Retina (tissue), 1 donor: ENCODE data around the gene GPN2.

Experiments
- DNase-seq: peaks from one replicate; pipeline ENCODE4 v3.0.0-alpha.2; 2016

Gene GPN2

DNA sequence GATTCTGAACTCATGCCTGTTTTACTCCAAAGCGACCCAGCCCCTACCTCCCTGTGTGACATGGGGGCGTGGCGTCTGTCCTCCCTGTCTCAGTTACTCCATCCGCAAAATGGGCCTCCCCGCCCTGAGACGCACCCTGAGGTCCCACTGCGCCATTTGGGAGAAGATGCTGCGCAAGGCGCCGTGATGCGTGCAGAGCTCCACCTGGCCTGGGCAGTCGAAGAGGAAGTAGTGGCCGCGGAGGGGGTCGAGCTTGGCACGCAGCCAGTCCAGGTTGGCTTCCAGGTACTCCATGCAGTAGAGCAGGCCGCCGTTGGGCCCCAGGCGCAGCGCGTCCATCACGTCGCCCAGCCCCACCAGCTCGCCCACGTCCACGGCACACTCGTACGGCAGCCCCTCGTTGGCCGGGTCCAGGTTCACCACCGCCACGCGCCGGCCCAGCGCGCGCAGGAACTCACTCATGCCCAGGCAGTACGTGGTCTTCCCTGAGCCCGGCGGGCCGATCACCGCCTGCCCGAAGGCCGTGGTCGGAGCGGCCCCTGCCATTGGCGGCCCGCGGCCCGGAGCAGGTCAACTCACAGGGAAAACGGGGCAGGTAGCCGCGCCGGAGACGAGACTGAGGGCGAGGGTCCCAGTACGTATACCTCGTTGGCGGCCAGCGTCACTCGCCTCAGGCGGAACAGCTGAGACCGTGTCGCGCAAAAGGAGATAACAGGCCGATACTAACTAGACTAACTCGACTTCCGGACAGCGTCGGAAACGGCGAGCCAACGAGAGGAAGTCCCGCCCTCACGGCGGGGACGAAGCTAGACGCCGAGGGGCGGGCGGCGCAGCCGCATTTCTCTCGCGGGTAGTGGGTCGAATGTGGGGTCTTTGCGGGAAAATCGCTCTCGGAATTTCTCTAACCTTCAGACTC is at the start of gene GPN2:
Gene GPN2 (minus strand): TSS at position 733 of the 916 bp plus-strand sequence. CDS start 187 bp downstream, at position 546.
- DNase-seq = peak; percentile 93

DNA sequence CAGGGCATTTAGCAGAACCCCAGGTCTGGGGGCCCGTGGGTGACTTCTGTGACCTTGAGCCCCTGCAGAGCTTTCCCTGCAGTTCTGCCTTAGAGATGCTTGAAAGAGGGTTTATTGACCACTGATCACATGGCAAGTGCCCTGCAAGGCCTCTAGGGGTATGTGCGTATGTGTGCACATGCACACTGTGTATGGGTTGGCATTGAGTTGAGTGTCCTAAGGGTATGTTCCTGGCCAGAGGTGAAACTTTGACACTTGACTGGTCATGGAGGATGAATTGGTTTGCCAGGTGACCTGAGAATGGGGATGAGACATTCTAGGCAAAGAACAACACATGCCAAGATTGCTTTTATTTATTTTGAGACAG is 48.6 kb upstream of the GPN2 start:
- no peak for DNase-seq

DNA sequence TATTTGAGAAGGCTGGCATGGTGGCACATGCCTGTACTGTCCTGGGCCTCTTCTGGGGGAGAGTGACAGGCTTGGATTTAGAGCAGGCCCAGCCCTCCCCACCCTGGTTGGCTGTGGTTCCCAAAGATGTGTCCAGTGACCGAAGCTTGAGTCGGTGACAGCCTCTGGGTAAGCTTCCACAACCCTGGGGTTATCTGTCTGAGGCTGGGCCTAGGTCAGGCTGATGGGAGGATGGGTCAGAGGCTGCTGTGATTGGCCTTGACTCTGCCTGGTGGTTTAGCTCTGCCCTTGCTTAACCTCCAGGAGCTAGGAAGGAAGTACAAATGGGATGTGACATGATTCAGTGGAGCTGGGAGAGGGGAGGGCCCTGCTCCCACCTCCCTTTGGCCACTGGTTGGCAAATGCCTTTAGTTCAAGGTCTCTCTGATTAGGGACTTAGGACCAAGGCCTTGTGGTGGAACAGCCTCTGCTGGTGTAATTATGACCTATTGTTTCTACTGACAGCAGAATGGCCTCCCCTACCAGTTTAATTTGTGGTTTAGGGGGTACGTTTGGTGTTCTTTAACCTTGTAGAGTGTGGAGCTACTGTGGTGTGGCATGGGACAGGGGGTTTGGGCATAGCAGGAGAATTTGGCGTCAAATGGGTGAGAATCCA is 48.0 kb upstream of the GPN2 start:
- DNase-seq = no peak

DNA sequence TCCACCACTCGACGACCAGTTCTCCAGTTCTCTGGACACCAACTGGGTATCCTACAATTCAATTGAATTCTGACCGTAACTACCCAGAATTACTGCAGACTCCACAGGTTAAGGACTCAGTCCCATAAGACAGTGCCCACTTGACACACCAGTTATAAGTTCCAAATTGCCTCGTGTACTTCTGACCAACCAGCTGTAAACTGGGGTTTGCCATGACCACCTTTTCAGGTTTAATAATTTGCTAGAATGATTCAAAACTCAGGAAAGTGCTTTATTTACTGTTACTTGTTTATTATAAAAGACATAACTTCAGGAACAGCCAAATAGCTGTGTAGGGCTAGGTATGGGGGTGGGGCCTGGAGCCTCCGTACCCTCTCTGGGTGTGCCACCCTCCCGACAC is 46.7 kb upstream of the GPN2 start:
- no peak for DNase-seq

DNA sequence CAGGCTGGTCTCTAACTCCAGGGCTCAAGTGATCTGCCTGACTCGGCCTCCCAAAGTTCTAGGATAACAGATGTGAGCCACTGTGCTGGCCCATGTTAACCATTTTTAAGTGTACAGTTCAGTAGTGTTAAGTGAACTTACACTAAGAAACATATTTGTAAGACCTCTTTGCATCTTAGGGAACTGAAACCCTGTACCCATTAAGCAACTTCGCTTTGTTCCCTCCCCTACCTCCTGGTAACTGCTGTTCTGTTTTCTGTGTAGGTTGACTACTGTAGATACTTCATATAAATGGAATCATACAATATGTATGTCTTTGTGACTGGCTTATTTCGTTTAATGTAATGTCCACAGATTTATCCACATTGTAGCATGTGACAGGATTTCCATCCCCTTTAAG is 42.4 kb upstream of the GPN2 start:
- DNase-seq = no peak

DNA sequence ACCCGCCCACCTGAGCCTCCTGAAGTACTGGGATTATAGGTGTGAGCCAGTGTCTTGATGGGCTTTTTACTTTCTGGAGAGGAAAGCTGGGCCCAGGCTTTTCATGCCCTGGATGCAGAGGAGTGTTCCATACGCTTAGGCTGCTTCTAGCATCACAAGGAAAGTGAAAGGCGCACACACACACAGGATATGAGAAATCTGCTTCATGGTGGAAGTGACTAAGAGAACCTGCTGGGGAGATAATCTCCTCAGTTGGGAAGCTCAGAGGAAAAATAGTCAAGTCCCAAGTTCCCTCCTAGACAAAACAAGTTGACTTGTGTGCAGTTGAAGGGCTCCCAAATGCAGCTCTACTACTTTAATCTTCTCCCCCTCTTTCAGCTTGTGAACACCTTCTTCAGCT is 33.6 kb upstream of the GPN2 start:
- DNase-seq = no peak

DNA sequence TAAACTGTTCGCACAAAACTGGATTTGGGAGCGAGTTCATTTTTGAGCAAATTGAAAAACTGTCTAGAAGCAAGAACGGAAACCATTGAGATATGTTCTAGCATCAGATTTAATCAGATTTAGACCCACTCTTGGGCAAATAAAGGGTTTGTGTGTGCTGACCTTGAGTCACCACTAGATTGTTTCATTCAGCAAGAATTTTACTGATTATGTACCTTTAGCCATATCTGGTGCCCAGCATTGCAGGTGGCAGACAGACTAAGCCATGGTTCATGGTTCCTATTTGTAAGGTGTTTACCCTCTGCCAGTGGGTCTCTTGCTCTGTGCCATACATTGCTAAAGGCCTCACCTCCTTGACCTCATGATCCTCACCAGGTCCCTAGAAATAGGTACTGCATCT is 32.8 kb upstream of the GPN2 start:
- DNase-seq = no peak

DNA sequence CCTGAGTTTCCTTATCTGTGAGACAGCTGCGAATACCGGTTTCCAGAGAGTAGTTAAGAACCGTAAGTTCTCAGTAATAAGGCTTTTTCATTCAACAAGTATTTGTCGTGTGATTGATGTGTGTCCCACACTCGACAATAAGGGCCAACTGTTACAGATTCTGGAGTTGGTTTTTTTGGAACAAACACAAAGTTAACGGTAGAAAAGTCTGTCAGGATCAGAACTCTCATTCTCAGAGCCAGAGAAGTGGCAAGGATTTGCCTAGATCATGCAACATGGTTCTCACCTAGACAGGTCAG is 32.3 kb upstream of the GPN2 start:
- DNase-seq = no peak

DNA sequence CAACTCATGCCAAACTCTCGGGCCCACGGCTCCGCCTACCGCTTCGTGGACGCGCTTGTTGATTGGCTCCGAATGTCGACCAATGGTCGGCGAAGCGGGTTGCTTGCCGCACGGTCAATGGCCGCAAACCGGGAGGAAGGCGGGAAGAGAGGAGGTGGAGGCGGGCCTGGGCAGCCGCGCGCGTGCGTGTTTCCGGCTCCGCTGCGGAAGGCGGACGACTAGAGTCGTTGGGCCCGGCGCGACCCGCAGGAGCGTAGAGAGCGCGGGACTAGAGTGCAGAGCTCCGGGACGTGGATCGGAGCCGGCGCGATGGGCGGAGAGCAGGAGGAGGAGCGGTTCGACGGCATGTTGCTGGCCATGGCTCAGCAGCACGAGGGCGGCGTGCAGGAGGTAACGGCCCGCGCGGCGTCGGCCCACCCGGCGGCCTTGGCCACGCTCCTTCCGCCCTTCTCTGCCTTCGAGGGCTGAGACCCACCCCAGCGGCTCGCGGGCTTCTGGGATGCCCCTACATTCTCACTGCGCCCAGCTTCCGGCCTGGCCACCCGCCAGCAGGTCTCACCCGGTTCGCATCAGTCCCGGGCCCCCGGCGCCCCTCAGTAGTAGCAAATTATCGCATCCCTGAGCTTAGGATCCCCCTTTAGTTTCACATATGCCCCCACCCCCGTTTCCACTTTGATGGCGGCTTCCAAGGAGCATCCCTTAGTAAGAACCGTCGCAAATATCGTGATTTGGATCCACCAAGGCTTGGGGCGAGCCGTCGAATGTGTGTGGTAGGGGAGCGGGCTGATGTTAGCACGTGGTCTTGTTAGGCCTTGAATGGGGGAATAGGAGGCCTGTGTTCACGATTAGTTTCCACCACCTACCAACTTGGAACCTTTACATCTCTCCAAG is 31.7 kb upstream of the GPN2 start, which contains the start of gene NUDC:
Gene NUDC (plus strand): TSS at position 204 of the 891 bp plus-strand sequence. CDS start 106 bp downstream, at position 310.
- peak; percentile 95 for DNase-seq

DNA sequence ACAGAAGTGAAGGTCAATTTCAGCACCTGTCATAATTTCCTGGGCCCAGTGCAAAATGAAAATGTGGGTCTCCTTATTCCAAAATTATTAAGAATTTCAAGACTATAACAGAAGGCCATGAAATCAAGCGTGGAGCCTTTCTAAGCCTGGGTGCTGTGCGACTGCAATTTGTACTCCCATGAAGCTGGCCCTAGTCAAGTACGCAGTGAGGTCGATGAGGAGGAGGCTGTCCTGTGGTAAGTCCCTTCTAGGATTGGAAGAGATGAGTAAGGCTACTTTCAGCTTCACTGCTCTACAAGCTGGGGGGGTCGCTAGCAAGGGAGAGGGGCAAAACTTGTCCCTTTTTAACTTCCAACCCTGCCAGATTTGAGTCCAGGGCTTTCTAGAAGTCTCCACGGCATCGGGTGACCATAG is 31.1 kb upstream of the GPN2 start:
- DNase-seq = no peak

DNA sequence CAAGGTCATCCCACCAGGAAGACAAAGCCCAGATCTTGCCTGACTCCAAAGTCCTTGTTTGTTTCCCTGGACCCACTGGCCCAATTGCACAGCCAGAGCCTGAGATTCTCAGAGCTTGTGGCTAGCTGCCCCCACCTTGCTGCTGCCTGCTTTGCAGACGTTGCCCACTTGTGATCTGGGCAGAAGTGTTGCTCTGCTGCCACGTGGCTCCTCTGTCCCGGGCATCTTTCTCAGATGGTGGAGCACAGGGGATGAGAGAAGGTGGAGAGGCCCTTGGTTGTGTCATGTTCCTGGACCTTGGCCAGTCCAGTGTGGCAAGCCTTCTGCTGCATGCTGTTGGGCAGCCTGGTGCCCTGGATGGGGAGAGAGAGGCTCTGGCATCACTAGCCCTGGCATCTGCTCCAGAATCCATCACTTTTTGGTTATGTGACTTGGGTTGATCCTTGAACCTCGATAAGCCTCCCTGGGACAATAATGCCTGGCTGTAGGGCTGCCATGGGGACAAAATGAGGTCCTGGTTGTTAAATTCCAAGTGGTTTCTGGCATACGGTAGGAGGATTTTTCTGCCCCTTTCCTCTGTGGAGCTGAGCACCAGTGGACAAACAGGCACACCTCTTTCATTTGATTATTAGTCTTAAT is 25.2 kb upstream of the GPN2 start:
- DNase-seq = no peak

DNA sequence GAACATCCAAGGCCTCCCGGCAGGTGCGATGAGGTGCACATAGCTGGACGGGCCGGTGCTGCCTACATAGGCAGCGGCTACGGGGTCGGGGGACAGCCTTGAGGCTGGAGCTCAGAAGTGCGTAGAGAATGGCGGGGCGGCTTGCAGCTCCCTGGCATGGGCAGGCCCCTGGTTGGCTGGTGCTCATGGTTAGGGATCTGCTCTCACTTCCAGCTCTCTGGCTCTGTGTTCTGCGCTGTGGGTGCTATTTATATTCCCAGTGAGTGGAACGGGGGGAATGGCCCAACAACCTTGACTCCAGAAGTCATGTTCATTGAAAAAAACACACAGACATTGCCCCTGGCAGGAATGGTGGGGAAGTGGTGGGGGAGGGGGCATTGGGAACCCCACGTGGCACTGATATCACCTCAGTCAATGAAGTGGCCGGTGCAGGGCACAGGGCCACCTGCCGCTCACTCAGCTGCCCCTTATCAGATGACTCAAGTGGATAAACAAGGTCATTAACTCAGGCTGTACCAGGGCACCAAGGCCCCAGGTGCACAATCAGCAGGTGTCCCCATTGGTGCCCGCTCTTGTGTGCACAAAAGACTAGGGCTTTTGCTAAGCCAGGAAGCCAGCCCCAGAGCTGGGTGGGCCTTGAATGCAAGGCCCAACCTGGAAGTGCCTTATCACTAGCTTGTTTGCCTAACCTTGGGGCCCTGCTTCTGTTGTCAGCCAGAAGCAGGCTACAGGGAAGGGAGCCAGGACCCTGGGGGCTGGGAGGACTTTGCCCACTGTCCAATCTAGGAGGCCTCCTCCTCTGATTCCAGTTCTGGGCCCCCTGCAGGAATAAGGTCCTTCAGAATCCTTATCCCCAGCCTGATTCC is 23.9 kb upstream of the GPN2 start, which contains the start of gene NR0B2:
Gene NR0B2 (minus strand): TSS at position 222 of the 866 bp plus-strand sequence. CDS start 35 bp downstream, at position 187.
- DNase-seq = no peak

DNA sequence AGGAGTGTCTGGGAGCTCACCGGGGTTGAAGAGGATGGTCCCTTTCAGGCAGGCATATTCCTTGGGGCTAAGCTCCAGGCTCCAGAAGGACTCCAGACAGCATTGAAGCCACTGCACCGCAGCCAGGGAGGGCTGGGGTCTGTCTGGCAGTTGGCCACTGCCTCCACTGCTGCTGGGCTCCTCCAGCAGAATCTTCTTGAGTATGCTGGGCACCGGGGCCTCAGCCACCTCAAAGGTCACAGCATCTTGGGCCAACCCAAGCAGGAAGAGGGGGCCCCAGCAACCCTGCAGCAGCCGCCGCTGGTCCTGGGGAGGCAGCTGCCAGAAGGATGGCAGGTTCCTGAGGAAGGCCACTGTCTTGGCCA is 23.3 kb upstream of the GPN2 start:
- no peak for DNase-seq

DNA sequence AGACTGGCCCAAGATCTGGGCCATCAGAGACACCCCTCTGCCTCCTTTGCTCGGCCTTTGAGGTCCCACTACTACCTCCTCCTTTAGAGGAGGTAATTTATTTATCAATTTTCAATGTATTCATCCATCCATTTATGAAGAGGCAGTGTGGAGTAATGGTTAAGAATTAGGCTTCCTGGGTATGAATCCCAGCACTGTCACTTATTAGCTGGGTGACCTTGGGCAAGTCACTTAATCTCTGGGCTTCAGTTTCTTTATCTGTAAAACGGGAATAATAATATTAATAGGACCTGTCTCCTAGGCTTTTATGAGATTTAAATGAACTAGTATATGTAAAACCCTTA is 22.0 kb upstream of the GPN2 start:
- DNase-seq = no peak

DNA sequence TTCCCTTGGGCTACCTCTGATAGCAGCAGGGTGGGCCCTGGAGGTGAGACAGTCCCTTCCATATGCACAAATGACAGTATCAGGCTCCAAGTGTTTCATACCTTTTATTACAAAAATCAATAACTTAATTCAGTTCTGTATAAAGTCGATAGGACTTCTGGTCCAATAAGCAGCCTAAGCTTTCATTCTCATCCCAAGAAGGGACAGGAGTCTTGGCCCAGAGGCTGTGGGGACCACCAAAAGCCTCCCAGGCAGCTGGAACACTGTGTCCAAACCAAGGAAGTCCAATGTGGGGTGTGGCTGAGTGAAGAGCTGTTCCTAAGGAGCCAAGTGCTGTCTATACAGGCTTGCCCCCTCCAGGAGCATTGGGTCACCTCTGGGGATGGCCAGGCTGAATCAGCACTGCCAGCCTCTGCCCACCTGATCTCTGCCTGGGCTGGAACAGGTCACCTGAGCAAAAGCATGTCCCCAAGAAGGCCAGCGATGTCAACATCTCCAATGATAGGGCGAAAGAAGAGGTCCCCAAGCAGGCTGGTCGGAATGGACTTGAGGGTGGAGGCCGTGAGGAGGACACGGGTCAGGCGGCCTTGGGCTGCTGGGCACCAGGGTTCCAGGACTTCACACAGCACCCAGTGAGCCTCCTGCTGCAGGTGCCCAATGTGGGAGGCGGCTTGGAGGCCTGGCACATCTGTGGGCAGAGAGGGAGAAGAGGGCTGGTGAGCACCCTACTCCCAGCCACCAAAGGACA is 21.5 kb upstream of the GPN2 start:
- DNase-seq = no peak

DNA sequence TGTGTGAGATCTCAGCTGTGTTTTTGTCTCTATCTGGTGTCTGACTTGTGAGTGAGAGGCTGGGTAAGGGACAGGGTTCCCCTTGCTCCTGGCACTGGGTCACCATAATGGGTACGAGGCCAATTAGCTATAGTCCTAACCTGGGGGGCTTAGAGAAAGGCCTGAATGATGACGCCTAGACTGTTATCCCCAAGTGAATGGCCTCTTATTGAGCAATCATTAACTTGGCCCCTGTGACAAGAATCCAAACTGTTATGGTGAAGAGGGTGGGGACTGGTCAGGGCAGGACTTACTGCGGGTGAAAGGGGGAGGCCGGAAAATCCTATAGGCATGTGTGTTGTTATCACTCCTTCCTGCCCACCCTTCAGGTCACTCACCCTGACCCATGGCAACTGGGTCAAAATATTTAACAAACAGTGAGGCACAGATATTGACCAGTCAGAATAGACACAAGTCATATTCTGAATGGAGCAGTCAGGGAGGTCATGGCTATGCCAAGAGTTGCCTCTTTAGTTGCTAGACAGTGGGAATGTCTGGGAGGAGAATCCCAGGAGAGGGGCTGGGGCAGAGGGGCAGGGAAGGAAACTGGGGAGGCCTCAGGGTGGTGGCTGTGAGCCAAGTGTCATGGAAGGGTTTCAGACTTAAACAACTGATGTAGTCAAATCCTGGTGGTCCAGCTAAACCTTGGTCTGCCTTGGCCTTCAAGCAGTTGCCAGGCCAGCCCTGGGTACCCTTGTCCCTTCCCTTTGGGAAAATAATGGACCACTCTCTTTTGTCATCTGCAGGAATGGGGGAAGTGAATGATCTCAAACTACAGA is 20.5 kb upstream of the GPN2 start:
- DNase-seq = no peak

DNA sequence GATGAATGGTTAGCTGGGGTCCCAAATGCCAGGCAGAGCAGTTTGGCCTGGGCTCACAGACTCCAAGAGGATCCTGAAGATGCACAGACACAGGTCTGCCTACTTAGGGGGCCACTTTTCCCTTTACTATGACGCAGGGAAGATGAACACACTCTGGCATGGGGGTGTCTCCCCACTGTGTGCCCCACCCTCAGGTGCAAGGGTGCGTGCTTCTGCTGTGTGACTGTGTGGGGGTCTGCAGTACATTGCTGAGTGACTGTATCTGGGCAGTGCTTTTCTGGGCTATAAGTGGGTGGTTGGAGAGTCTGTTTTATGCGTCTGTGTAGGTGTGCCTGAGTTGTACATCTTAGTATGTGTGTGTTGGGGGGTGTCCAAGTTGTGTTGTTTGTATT is 19.9 kb upstream of the GPN2 start:
- no peak for DNase-seq

DNA sequence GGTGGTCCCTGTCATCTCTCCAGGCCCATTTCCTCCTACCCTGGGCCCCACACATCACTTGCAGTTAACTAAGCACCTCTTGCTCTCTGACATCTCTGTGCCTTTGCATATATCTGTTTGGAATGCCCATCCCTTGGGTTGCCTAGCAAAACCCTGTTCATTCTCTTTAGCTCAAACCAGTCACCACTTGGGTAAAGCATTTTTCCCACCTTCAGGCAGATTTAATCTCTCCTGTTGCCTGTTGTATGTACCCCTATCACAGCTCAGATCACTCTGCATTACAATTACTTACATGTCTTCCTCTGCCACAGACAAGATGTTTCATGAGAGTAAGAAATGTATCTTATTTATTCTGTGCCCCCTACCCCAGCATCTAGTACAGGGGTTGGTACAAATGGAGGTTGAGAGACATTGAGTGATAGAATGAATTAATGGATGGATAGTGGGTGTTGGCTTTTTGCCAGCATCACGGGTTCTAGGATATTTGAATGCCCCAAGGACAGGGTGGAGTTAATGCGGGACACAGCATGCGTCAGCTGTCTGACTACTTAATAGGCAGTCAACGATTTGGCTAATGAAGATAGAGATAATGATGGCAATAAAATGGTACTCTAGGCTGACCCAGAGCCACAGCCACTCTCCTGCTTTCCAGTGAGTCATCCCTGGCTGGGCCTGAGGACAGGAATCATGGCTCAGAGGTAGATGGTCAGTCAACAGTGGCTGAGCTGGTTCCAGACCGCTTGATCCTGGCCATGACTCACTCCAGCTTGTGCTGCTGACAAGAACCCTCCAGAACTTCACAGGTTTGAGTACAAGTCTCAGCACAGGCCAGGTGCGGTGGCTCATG is 17.2 kb upstream of the GPN2 start:
- no peak for DNase-seq

DNA sequence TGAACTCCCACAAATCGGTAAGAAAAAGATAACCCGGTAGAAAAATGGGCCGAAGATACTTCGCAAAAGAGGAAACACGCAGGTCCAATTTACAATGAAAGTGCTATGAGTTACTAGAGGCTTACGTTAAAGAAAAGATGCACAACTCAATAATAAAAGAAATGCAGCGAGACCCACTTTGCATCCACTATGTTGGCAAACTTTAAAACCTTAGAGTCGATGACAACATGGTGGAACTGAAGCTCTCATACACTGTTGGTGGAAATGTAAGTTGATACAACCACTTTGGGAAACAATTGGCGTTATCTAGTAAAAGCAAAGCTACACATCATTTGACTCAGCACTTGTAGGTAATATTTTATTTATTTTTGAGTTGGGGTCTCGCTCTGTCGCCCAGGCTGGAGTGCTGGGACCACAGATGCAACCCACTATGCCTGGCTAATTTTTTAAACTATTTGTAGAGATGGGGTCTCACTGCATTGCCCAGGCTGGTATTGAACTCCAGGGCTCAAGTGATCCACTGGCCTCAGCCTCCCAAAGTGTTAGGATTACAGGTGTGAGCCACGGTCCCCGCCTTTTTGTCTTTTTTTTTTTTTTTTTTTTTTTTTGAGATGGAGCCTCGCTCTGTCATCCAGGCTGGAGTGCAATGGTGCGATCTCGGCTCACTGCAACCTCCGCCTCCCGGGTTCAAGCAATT is 10.9 kb upstream of the GPN2 start:
- no peak for DNase-seq
